OCI-LY7 (cell line): Measurements from ENCODE around the gene KLHL26. TPM values are rescaled to one million over a fixed set of nuclear protein-coding genes. Genes with fewer than 3 reads are reported as not detected.

ENCODE experiments used
- BruUV-seq: library from RNA; stranded (reverse); fragments of 400-500 nt; replicated peaks from 2 replicates; lab custom pipeline; 2021; lab: Mats Ljungman, UMichigan
- CTCF ChIA-PET: fragments of 300-600 bp; sonication (Branson Sonifier 250); formaldehyde crosslinking; loops from one replicate; lab custom pipeline; 2022; ENCODE audit warnings: antibody characterized with exemption; ENCODE audit not compliant: unreplicated experiment; lab: Charles Lee
- POLR2A ChIA-PET: fragments of 300-600 bp; sonication (Branson Sonifier 250); formaldehyde crosslinking; loops from one replicate; lab custom pipeline; 2022; ENCODE audit warnings: antibody characterized with exemption; lab: Charles Lee
- DNase-seq: peaks from one replicate; pipeline ENCODE4 v3.0.0-alpha.2; 2015; ENCODE audit warnings: low spot score
- H2AFZ ChIP-seq: fragments of 200-600 bp; sonication (generic), shearing (Covaris generic); 2 replicates; pipeline ENCODE4 v1.6.1; 2014; ENCODE audit warnings: mild to moderate bottlenecking, antibody characterized with exemption, low read length, moderate library complexity
- H3K27ac ChIP-seq: fragments of 200-600 bp; sonication (generic); 2 replicates; pipeline ENCODE4 v1.5.1; 2014; ENCODE audit warnings: mixed run types, low read depth, mild to moderate bottlenecking, moderate library complexity, low read length, inconsistent platforms; ENCODE audit not compliant: poor library complexity, severe bottlenecking
- H3K36me3 ChIP-seq: fragments of 200-600 bp; sonication (generic); 2 replicates; pipeline ENCODE4 v1.6.1; 2014; ENCODE audit warnings: mild to moderate bottlenecking, antibody characterized with exemption, low read length, moderate library complexity, mixed read lengths; ENCODE audit not compliant: insufficient read depth
- H3K4me1 ChIP-seq: fragments of 200-600 bp; sonication (generic); 2 replicates; pipeline ENCODE4 v1.5.1; 2014; ENCODE audit warnings: mild to moderate bottlenecking, low read length; ENCODE audit not compliant: insufficient read depth, poor library complexity, severe bottlenecking
- H3K4me2 ChIP-seq: fragments of 200-600 bp; sonication (generic); 2 replicates; pipeline ENCODE4 v1.6.1; 2014; ENCODE audit warnings: mild to moderate bottlenecking, low read length
- H3K4me3 ChIP-seq: fragments of 200-600 bp; sonication (generic); 2 replicates; pipeline ENCODE4 v1.5.1; 2014; ENCODE audit warnings: mild to moderate bottlenecking, low read depth, low read length; ENCODE audit not compliant: poor library complexity, severe bottlenecking
- H3K79me2 ChIP-seq: fragments of 200-600 bp; sonication (generic); 2 replicates; pipeline ENCODE4 v1.6.1; 2016; ENCODE audit warnings: low read depth, mild to moderate bottlenecking, low read length, moderate library complexity, mixed read lengths; ENCODE audit not compliant: insufficient read depth
- H3K9me2 ChIP-seq: fragments of 200-600 bp; sonication (generic); 2 replicates; pipeline ENCODE4 v1.6.1; 2016; ENCODE audit warnings: mild to moderate bottlenecking, low read length, mixed read lengths; ENCODE audit not compliant: insufficient read depth
- H3K9me3 ChIP-seq: fragments of 200-600 bp; sonication (generic); 2 replicates; pipeline ENCODE4 v1.6.1; 2014; ENCODE audit warnings: mild to moderate bottlenecking, mixed run types, low read length, mixed read lengths
- H4K20me1 ChIP-seq: fragments of 200-600 bp; sonication (generic); 2 replicates; pipeline ENCODE4 v1.6.1; 2014; ENCODE audit warnings: mild to moderate bottlenecking, antibody characterized with exemption, low read length, moderate library complexity, mixed read lengths; ENCODE audit not compliant: insufficient read depth
- EZH2phosphoT487 ChIP-seq: fragments of 200-600 bp; sonication (generic); IDR thresholded peaks from 2 replicates; pipeline ENCODE4 v1.6.1; 2018; ENCODE audit warnings: low read depth, borderline replicate concordance, mild to moderate bottlenecking, mixed run types, antibody characterized with exemption, low read length, moderate library complexity, mixed read lengths
- intact Hi-C: fragments of 100-400 bp; cut with micrococcal nuclease; formaldehyde crosslinking; loops from one replicate; pipeline ENCODE4 v1.10.0; 2022; ENCODE audit not compliant: unreplicated experiment
- total RNA-seq, 2 experiments: library from RNA; depleted of rRNA in 1 of 2; stranded (reverse); fragments of >200 nt in 1 of 2; shearing (Covaris generic) in 1 of 2; gene quantifications; 2 replicates each; pipeline ENCODE4 v1.2.3, GENCODE V29; 2014 to 2022
- TF ChIP-seq, protein P1 (sequence below): fragments of 200-600 bp; sonication (generic); conservative IDR thresholded peaks from 2 replicates; pipeline ENCODE4 v1.5.1; 2014; ENCODE audit warnings: mild to moderate bottlenecking, antibody characterized with exemption, low read length, moderate library complexity, mixed read lengths

Gene KLHL26
- total RNA-seq, 2 experiments from 2014 or later: 1.0 to 8.9 TPM

DNA sequence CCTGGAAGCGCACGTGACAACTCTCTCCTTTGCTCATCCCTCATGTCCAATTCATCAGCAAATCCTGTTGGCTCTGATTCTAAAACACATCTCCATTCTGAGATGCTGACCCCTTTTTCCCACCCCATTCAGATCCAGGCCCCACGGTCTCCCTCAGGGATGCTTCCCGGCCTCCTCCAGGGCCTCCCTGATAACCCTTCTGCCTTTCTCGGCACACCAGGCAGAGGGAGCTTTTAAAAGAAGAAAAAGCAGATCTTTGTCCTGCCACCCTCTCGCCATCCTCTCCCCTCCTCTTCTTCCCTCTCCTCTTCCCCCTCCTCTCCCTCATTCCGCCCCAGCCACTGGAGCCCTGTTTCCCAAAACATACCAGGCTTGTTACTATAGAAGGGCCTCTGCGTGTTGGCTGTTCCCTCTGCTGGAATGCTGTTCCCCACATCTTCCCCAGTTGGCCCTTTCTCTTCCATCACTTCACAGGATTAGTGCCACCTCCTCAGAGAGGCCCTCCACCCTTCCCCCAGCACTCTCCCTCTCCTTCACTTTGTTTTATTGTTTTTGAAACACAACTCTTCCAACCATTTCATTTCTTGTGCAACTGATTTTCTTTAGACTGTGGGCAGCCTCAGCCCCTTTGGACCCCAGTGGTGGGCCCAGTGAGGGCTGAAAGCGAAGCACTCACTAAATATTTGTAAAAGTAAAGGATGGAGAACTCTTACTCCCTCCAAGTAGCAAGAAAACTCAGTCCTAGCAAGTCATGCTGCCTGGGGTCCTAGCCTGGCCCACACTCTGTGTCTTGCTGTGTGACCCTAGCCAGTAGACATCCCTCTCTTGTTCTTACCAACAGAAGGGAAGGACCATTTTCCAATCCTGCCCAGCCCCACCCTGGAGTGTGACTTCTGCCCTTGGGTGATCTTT is 27.8 kb upstream of the KLHL26 start:
- ChIA-PET CTCF (no interaction called here), POLR2A (no interaction called here)
- TF ChIP-seq EZH2phosphoT487: no peak
- TF ChIP-seq, protein P1, sequence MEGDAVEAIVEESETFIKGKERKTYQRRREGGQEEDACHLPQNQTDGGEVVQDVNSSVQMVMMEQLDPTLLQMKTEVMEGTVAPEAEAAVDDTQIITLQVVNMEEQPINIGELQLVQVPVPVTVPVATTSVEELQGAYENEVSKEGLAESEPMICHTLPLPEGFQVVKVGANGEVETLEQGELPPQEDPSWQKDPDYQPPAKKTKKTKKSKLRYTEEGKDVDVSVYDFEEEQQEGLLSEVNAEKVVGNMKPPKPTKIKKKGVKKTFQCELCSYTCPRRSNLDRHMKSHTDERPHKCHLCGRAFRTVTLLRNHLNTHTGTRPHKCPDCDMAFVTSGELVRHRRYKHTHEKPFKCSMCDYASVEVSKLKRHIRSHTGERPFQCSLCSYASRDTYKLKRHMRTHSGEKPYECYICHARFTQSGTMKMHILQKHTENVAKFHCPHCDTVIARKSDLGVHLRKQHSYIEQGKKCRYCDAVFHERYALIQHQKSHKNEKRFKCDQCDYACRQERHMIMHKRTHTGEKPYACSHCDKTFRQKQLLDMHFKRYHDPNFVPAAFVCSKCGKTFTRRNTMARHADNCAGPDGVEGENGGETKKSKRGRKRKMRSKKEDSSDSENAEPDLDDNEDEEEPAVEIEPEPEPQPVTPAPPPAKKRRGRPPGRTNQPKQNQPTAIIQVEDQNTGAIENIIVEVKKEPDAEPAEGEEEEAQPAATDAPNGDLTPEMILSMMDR: no peak
- BruUV-seq: no TSS peak
- no peak for DNase-seq
- Histone ChIP-seq H4K20me1 (no peaks in the 10 kb centered on the region), H3K4me2 (no peak overlapping the region), H3K9me3 (no peaks in the 10 kb centered on the region), H3K4me1 (peaks cover 11% of the 10 kb centered on the region), H3K4me3 (no peak overlapping the region), H3K79me2 (no peaks in the 10 kb centered on the region), H3K27ac (no peak overlapping the region), H3K9me2 (no peaks in the 10 kb centered on the region), H3K36me3 (no peaks in the 10 kb centered on the region), H2AFZ (no peak overlapping the region)
- intact Hi-C loops: no loop called here

DNA sequence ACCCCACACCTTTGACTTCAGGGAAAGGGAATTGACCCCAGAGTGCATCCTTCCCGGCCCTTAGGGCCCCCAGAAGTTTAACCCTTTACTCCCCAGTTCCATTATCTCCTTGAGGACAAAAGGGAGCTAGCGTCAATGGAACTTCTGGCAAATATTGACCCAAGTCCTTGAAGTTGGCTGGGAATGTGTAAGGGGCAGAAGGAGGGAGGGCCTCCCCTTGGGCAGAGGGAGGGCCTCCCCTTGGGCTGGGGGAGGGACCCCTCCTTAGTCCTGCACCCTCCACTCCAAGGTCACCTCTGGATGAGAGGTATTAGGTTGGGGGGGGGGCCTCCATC is 27.1 kb upstream of the KLHL26 start:
- no peak for TF ChIP-seq EZH2phosphoT487
- TF ChIP-seq, protein P1: no peak
- DNase-seq: no peak
- intact Hi-C loops: no loop called here
- H3K79me2 ChIP-seq: no peaks in the 10 kb centered on the region
- ChIA-PET POLR2A (no interaction called here), CTCF (no interaction called here)
- H3K36me3 ChIP-seq: no peaks in the 10 kb centered on the region
- no peak overlapping the region for H3K27ac ChIP-seq
- H3K4me1 ChIP-seq: peaks cover 11% of the 10 kb centered on the region
- no peak overlapping the region for H3K4me3 ChIP-seq
- H3K9me3 ChIP-seq: no peaks in the 10 kb centered on the region
- no peaks in the 10 kb centered on the region for H3K9me2 ChIP-seq
- no peak overlapping the region for H3K4me2 ChIP-seq
- H4K20me1 ChIP-seq: no peaks in the 10 kb centered on the region
- no TSS peak for BruUV-seq
- H2AFZ ChIP-seq: no peak overlapping the region

DNA sequence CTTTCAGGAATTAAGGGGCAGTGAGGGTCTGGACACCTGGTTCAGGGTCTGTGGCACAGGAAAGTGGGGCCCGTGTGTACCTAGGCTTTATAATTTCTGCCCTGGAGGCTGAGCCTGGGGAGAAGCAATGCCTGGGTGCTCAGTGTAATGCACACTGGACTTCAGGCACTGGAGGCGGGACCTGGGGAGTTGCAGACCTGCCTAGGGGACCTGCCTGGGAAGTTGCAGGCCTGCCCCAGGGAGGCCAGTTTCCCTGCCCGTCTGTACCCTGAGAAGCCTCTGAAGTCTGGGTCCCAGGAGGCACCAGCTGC is 26.6 kb upstream of the KLHL26 start:
- BruUV-seq: no TSS peak
- Histone ChIP-seq H3K9me2 (no peaks in the 10 kb centered on the region), H4K20me1 (no peaks in the 10 kb centered on the region), H3K27ac (no peak overlapping the region), H3K36me3 (no peaks in the 10 kb centered on the region), H3K4me2 (no peak overlapping the region), H3K9me3 (no peaks in the 10 kb centered on the region), H3K4me3 (no peak overlapping the region), H3K79me2 (no peaks in the 10 kb centered on the region), H2AFZ (no peak overlapping the region), H3K4me1 (peaks cover 11% of the 10 kb centered on the region)
- no peak for DNase-seq
- CTCF ChIA-PET: no interaction called here
- intact Hi-C loops: no loop called here
- POLR2A ChIA-PET: no interaction called here
- TF ChIP-seq, protein P1: no peak
- no peak; the same call in 1 of the 2 replicates for TF ChIP-seq EZH2phosphoT487
